Activated naive CD8-positive, alpha-beta T cell treated with anti-CD3 and anti-CD28 coated beads for 36 hours (primary cell): ENCODE measurements around the gene TARBP1. TPM values are rescaled to one million over a fixed set of nuclear protein-coding genes. Genes with fewer than 3 reads are reported as not detected.
A peak's percentile ranks its signal among the peaks of the same experiment; 100 is the strongest.

Source experiments
- DNase-seq: peaks from one replicate; pipeline ENCODE4 v3.0.0; 2021
- H3K27ac Mint-ChIP-seq: one replicate; pipeline ENCODE4 v1.8.0; 2022; ENCODE audit warnings: mild to moderate bottlenecking, moderate library complexity, mixed read lengths
- H3K27me3 Mint-ChIP-seq: one replicate; pipeline ENCODE4 v1.8.0; 2022; ENCODE audit warnings: mild to moderate bottlenecking, mixed read lengths
- H3K36me3 Mint-ChIP-seq: one replicate; pipeline ENCODE4 v1.8.0; 2021; ENCODE audit warnings: mild to moderate bottlenecking, mixed read lengths
- H3K4me1 Mint-ChIP-seq: one replicate; pipeline ENCODE4 v1.8.0; 2021; ENCODE audit warnings: mixed read lengths
- H3K4me3 Mint-ChIP-seq: one replicate; pipeline ENCODE4 v1.8.0; 2022; ENCODE audit warnings: mild to moderate bottlenecking, moderate library complexity, mixed read lengths
- H3K9me3 Mint-ChIP-seq: one replicate; pipeline ENCODE4 v1.8.0; 2022; ENCODE audit warnings: mixed read lengths
- total RNA-seq, 2 experiments: library from RNA; stranded (reverse); gene quantifications; one replicate each; pipeline ENCODE4 v1.2.3, GENCODE V29; 2021

TARBP1 gene
- total RNA-seq, 2 experiments from 2014 or later, result 38.6 to 44.0 TPM

GRCh38 chr1:234477386-234478151 lies 1.4 kb downstream of the TARBP1 start:
- H3K9me3 Mint-ChIP-seq, result no peaks in the 10 kb centered on the region
- peak overlapping the region; percentile 82 for H3K27ac Mint-ChIP-seq
- peaks cover 49% of the 10 kb centered on the region for H3K4me1 Mint-ChIP-seq
- H3K27me3 Mint-ChIP-seq, result no peaks in the 10 kb centered on the region
- H3K4me3 Mint-ChIP-seq, result peak overlapping the region; percentile 85
- peaks cover 13% of the 10 kb centered on the region for H3K36me3 Mint-ChIP-seq
- DNase-seq, result no peak

DNA sequence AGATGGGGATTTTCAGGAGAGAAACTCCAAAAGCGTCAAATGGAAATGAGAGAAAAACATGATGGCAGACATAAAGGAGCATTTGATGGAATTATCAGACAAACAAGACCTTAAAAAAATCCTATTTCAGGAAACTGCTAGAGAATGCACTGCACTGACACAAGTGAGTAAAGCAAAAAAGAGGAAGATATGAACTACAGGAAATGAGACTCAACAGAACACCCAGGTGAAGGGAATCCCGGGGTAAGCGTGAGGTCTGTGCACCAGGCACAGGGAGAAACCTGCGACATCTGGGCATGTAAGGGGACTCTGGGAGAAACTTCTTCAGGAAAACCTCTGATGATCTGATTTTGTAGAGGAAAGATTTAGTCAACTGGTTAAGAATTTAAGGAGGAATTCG lies 2.8 kb downstream of the TARBP1 start:
- H3K27ac Mint-ChIP-seq, result no peak overlapping the region
- peak overlapping the region; percentile 75 for H3K4me3 Mint-ChIP-seq
- H3K4me1 Mint-ChIP-seq, result peaks cover 49% of the 10 kb centered on the region

GRCh38 chr1:234475167-234475793 lies 3.7 kb downstream of the TARBP1 start:
- no peaks in the 10 kb centered on the region for H3K27me3 Mint-ChIP-seq
- H3K4me1 Mint-ChIP-seq, result peaks cover 43% of the 10 kb centered on the region
- H3K9me3 Mint-ChIP-seq, result no peaks in the 10 kb centered on the region
- H3K36me3 Mint-ChIP-seq, result peaks cover 18% of the 10 kb centered on the region
- H3K27ac Mint-ChIP-seq, result no peak overlapping the region
- no peak for DNase-seq
- peak overlapping the region; percentile 29 for H3K4me3 Mint-ChIP-seq

More for the DNA sequence above, 2.8 kb downstream of the TARBP1 start:
- H3K9me3 Mint-ChIP-seq, result no peaks in the 10 kb centered on the region
- H3K36me3 Mint-ChIP-seq, result peaks cover 13% of the 10 kb centered on the region
- no peak for DNase-seq
- no peaks in the 10 kb centered on the region for H3K27me3 Mint-ChIP-seq

DNA sequence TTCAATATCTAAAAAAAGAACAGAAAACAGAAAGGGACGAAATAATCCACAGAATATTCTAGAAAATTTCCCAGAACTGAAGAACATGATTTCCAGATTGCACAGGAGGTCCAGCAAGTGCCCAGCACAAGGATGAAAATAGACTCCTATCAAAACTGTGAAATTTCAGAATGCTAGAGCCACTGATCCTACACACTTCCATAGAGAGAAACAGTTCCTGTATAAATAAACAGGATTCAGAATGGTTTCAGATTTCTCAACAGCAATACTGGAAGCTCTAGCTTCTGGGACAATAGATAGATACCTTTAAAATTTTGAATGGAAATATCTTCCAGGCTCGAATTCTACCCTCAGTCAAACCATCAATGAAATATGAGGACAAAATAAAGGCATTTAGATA lies 4.6 kb downstream of the TARBP1 start:
- H3K27me3 Mint-ChIP-seq, result no peaks in the 10 kb centered on the region
- peaks cover 41% of the 10 kb centered on the region for H3K4me1 Mint-ChIP-seq
- no peaks in the 10 kb centered on the region for H3K9me3 Mint-ChIP-seq
- no peak for DNase-seq
- H3K27ac Mint-ChIP-seq, result no peak overlapping the region
- H3K36me3 Mint-ChIP-seq, result peaks cover 23% of the 10 kb centered on the region
- no peak overlapping the region for H3K4me3 Mint-ChIP-seq

GRCh38 chr1:234473118-234473517 lies 5.9 kb downstream of the TARBP1 start:
- Mint-ChIP-seq H3K27me3 (no peaks in the 10 kb centered on the region), H3K4me1 (peaks cover 38% of the 10 kb centered on the region)

DNA sequence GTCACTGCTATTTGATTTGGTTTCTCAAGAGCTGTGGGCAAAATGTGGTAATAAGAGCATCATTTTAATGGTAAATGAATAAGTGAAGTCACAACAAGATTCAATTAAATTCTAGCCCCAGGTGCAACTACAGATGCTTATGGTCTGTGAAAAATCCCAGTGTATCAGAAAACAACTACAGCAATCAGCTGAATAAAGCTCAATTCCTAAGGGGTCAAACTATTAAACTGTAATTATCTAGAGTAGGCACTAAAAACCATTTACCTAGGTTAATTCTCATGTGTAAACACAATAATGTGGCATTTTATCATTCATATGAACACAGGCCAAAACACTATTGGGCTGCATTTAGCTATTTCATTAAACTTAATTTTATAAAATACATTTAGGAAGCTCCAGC lies 9.6 kb downstream of the TARBP1 start:
- Mint-ChIP-seq H3K27me3 (no peaks in the 10 kb centered on the region), H3K4me1 (peaks cover 16% of the 10 kb centered on the region), H3K9me3 (no peaks in the 10 kb centered on the region), H3K27ac (no peak overlapping the region), H3K36me3 (peaks cover 34% of the 10 kb centered on the region), H3K4me3 (no peak overlapping the region)
- no peak for DNase-seq

More at GRCh38 chr1:234473118-234473517, 5.9 kb downstream of the TARBP1 start:
- H3K27ac Mint-ChIP-seq, result peak overlapping the region; percentile 19
- H3K36me3 Mint-ChIP-seq, result peaks cover 24% of the 10 kb centered on the region
- H3K4me3 Mint-ChIP-seq, result peak overlapping the region; percentile 1
- DNase-seq, result no peak
- H3K9me3 Mint-ChIP-seq, result no peaks in the 10 kb centered on the region

- Mint-ChIP-seq H3K4me1 (peaks cover 9% of the 10 kb centered on the region), H3K4me3 (no peak overlapping the region), H3K27me3 (no peaks in the 10 kb centered on the region), H3K27ac (no peak overlapping the region), H3K9me3 (no peaks in the 10 kb centered on the region), H3K36me3 (peaks cover 31% of the 10 kb centered on the region)
- no peak for DNase-seq
Measured at GRCh38 chr1:234468580-234468979, 10.4 kb downstream of the TARBP1 start.

GRCh38 chr1:234467821-234468220 lies 11.2 kb downstream of the TARBP1 start:
- no peak overlapping the region for H3K27ac Mint-ChIP-seq
- H3K4me3 Mint-ChIP-seq, result no peak overlapping the region
- peaks cover 38% of the 10 kb centered on the region for H3K36me3 Mint-ChIP-seq
- no peaks in the 10 kb centered on the region for H3K27me3 Mint-ChIP-seq
- no peak for DNase-seq
- no peaks in the 10 kb centered on the region for H3K9me3 Mint-ChIP-seq
- peaks cover 2% of the 10 kb centered on the region for H3K4me1 Mint-ChIP-seq

DNA sequence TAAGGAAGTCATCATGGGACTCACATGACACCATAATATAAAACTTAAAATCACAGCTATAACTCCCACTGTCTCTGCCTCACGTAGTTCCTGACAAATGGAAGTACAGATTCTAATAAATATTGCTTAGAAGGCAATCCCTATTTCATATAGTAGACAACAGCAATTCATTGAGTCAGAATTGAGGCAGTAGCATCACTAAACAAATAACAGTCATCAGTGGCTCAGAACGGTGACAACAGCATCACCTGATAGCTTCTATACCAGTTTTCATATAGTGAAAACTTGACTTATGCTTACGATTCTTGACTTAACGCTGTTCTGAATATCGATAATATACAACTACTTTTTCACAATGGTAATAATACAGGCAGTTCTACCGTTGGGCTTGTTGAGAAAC lies 12.0 kb downstream of the TARBP1 start:
- H3K4me1 Mint-ChIP-seq, result no peaks in the 10 kb centered on the region
- no peak overlapping the region for H3K27ac Mint-ChIP-seq
- H3K9me3 Mint-ChIP-seq, result no peaks in the 10 kb centered on the region
- H3K27me3 Mint-ChIP-seq, result no peaks in the 10 kb centered on the region
- no peak overlapping the region for H3K4me3 Mint-ChIP-seq
- DNase-seq, result no peak
- peaks cover 46% of the 10 kb centered on the region for H3K36me3 Mint-ChIP-seq

- H3K4me1 Mint-ChIP-seq, result no peaks in the 10 kb centered on the region
- no peaks in the 10 kb centered on the region for H3K27me3 Mint-ChIP-seq
- H3K9me3 Mint-ChIP-seq, result no peaks in the 10 kb centered on the region
- H3K36me3 Mint-ChIP-seq, result peaks cover 41% of the 10 kb centered on the region
- H3K4me3 Mint-ChIP-seq, result no peak overlapping the region
- DNase-seq, result no peak
- H3K27ac Mint-ChIP-seq, result no peak overlapping the region
Measured at GRCh38 chr1:234463749-234464148, 15.2 kb downstream of the TARBP1 start.

- Mint-ChIP-seq H3K4me1 (no peaks in the 10 kb centered on the region), H3K27ac (no peak overlapping the region), H3K9me3 (no peaks in the 10 kb centered on the region), H3K4me3 (no peak overlapping the region), H3K27me3 (no peaks in the 10 kb centered on the region), H3K36me3 (peaks cover 28% of the 10 kb centered on the region)
- no peak for DNase-seq
Measured at GRCh38 chr1:234460652-234461051, 18.3 kb downstream of the TARBP1 start.

- Mint-ChIP-seq H3K4me1 (no peaks in the 10 kb centered on the region), H3K36me3 (peaks cover 20% of the 10 kb centered on the region), H3K27ac (no peak overlapping the region)
Measured at GRCh38 chr1:234458352-234459017, 20.5 kb downstream of the TARBP1 start.

DNA sequence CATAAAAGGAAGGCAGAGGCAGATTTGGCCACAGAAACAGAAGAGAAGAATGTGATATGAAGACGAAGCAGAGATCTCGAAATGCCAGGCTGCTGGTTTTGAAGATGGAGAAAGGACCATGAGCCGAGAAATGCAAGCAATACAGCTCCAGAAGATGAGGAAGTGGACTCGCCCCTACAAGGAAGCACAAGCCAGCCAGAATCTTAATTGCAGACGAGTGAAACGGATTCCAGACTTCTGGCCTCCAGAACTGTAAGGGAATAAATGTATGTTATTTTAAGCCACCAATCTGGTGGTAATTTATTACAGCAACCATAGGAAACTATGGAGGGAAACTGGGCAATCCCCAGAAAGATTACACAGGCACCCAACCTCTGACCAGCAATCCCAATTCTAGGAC lies 24.1 kb downstream of the TARBP1 start:
- peaks cover 8% of the 10 kb centered on the region for H3K36me3 Mint-ChIP-seq
- H3K27me3 Mint-ChIP-seq, result no peaks in the 10 kb centered on the region
- H3K9me3 Mint-ChIP-seq, result no peaks in the 10 kb centered on the region
- no peak overlapping the region for H3K27ac Mint-ChIP-seq
- DNase-seq, result no peak
- peaks cover 5% of the 10 kb centered on the region for H3K4me1 Mint-ChIP-seq
- H3K4me3 Mint-ChIP-seq, result no peak overlapping the region

More at GRCh38 chr1:234458352-234459017, 20.5 kb downstream of the TARBP1 start:
- Mint-ChIP-seq H3K4me3 (no peak overlapping the region), H3K9me3 (no peaks in the 10 kb centered on the region), H3K27me3 (no peaks in the 10 kb centered on the region)
- DNase-seq, result no peak

DNA sequence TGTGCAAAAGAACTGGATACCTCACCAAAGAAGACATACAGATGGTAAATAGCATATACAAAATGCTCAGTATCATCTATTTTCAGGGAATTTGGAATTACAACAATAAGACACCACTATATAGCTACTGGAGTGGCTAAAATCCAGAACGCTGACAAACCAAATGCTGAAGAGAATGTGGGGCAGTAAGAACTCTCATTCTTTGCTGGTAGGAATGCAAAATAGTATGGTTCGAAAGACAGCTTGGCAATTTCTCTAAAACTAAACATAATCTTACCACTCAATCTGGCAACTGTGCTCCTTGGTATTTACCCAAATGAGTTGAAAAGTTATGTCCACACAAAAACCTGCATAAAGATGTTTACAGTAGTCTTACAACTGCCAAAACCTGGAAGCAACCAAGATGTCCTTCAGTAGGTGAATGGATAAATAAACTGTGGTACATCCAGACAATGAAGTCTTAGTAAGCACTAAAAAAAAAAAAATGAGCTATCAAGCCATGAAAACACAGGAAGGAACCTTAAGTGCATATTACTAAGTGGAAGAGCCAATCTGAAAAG lies 26.5 kb downstream of the TARBP1 start:
- no peak for DNase-seq
- Mint-ChIP-seq H3K4me1 (peaks cover 5% of the 10 kb centered on the region), H3K27ac (no peak overlapping the region), H3K27me3 (no peaks in the 10 kb centered on the region), H3K9me3 (no peaks in the 10 kb centered on the region), H3K36me3 (peaks cover 18% of the 10 kb centered on the region), H3K4me3 (no peak overlapping the region)

- H3K4me3 Mint-ChIP-seq, result no peak overlapping the region
- H3K27ac Mint-ChIP-seq, result no peak overlapping the region
- DNase-seq, result no peak
- peaks cover 60% of the 10 kb centered on the region for H3K36me3 Mint-ChIP-seq
- no peaks in the 10 kb centered on the region for H3K27me3 Mint-ChIP-seq
- H3K4me1 Mint-ChIP-seq, result peaks cover 4% of the 10 kb centered on the region
- H3K9me3 Mint-ChIP-seq, result peaks cover 4% of the 10 kb centered on the region
Measured at GRCh38 chr1:234440348-234440747, 38.6 kb downstream of the TARBP1 start.
